CD4-positive, alpha-beta T cell (primary cell): ENCODE data around the gene INPP4A. TPM values are rescaled to one million over a fixed set of nuclear protein-coding genes. Genes with fewer than 3 reads are reported as not detected.
"Not testable (repeated sequence)": the region's sequence is repeated elsewhere in the genome, so short reads cannot be mapped to it uniquely, and the experiment has no call there.

Experiments
- ATAC-seq: fragments of 200-7000 bp; cut with Tn5 transposase; one replicate; pipeline ENCODE4 v1.10.0; 2022; ENCODE audit warnings: mild to moderate bottlenecking; ENCODE audit not compliant: poor library complexity
- CTCF ChIA-PET: fragments of 350-600 bp; sonication (Branson Sonifier 250); formaldehyde crosslinking; loops from one replicate; lab custom pipeline; 2021; ENCODE audit warnings: antibody characterized with exemption, inconsistent platforms; lab: Charles Lee
- POLR2A ChIA-PET: fragments of 350-600 bp; sonication (Branson Sonifier 250); formaldehyde crosslinking; loops from one replicate; lab custom pipeline; 2021; ENCODE audit warnings: antibody characterized with exemption, inconsistent platforms; lab: Charles Lee
- DNase-seq, 14 experiments: peaks; one replicate each; pipeline ENCODE4 v3.0.0-alpha.2; 2013 to 2020; ENCODE audit warnings: mixed read lengths in 2 of 14
- H3K27ac ChIP-seq, 2 donors: one replicate each; pipeline versions ENCODE4 v1.5.1 to v1.7.0; 2013; ENCODE audit warnings: low read length in 2 of 2, low read depth in 1 of 2, mild to moderate bottlenecking in 1 of 2
- H3K27me3 ChIP-seq, 2 experiments: 1 replicate in 1 of 2; 2 replicates in 1 of 2; pipeline versions ENCODE4 v1.6.1 to v1.7.0; 2013; ENCODE audit warnings: low read length in 2 of 2, control low read depth in 1 of 2, mild to moderate bottlenecking in 1 of 2, moderate library complexity in 1 of 2; ENCODE audit not compliant: insufficient read depth in 2 of 2, control insufficient read depth in 1 of 2
- H3K36me3 ChIP-seq: one replicate; pipeline ENCODE4 v1.6.1; 2013; ENCODE audit warnings: low read length, control low read depth; ENCODE audit not compliant: insufficient read depth
- H3K4me1 ChIP-seq: one replicate; pipeline ENCODE4 v1.6.1; 2013; ENCODE audit warnings: low read length, control low read depth; ENCODE audit not compliant: insufficient read depth
- H3K4me3 ChIP-seq: one replicate; pipeline ENCODE4 v1.5.1; 2013; ENCODE audit warnings: mild to moderate bottlenecking, low read length, moderate library complexity
- H3K9me3 ChIP-seq, 2 experiments: 1 replicate in 1 of 2; 2 replicates in 1 of 2; pipeline versions ENCODE4 v1.6.1 to v1.7.0; 2013; ENCODE audit warnings: low read length in 2 of 2, mild to moderate bottlenecking in 2 of 2, control low read depth in 1 of 2, moderate library complexity in 1 of 2; ENCODE audit not compliant: control insufficient read depth in 1 of 2, insufficient read depth in 1 of 2
- H3K27ac Mint-ChIP-seq: one replicate; pipeline ENCODE4 v1.8.0; 2020; ENCODE audit warnings: mixed read lengths
- H3K27me3 Mint-ChIP-seq: one replicate; pipeline ENCODE4 v1.8.0; 2021; ENCODE audit warnings: mixed read lengths
- H3K36me3 Mint-ChIP-seq: one replicate; pipeline ENCODE4 v1.8.0; 2021; ENCODE audit warnings: low read depth, mixed read lengths
- H3K4me1 Mint-ChIP-seq: one replicate; pipeline ENCODE4 v1.8.0; 2021; ENCODE audit warnings: low read depth, mixed read lengths
- H3K4me3 Mint-ChIP-seq: one replicate; pipeline ENCODE4 v1.8.0; 2020; ENCODE audit warnings: mild to moderate bottlenecking, mixed read lengths
- H3K9me3 Mint-ChIP-seq: one replicate; pipeline ENCODE4 v1.8.0; 2020; ENCODE audit warnings: mixed read lengths
- intact Hi-C, 2 experiments: fragments of 100-400 bp; cut with DNase I in 1 of 2; cut with micrococcal nuclease in 1 of 2; formaldehyde crosslinking; loops; one replicate each; pipeline versions ENCODE4 v1.15.1 to v1.9.0; 2023 to 2025; cut with DNase I, micrococcal nuclease
- total RNA-seq, 174 experiments: library from RNA in 2 of 174; stranded (reverse) in 2 of 174; gene quantifications; one replicate each; pipeline ENCODE4 v1.2.3 and lab custom pipeline; 2021 to 2026
- TF ChIP-seq, protein P1 (sequence below): fragments of 200-600 bp; IDR thresholded peaks from one replicate; pipeline ENCODE4 v1.8.0; 2022; ENCODE audit warnings: antibody characterized with exemption, mild to moderate bottlenecking

Gene INPP4A
- total RNA-seq, 2 experiments from 2014 or later: 86.4 to 89.2 TPM

DNA sequence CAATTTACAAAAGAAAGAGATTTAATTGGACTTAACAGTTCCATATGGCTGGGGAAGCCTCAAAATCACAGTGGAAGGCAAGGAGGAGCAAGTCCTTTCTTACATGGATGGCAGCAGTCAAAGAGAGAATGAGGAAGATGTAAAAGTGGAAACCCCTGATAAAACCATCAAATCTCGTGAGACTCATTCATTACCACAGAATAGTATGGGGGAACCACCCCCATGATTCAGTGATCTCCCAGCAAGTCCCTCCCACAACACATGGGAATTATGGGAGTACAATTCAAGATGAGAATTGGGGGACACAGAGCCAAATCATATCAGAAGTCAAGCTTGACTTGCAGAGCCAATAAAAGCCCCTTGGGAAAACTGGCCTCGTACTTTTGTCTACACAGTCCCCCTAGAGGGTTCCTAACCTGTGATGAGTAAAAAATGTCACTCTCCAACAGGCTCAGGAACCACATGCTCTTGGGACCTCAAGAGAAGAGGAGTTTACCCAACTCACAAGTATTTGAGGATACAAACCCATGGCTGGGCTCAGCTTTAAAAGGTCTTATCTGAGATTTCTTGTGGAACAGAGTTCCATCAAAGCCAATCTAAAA is 11.2 kb upstream of the INPP4A start:
- no peaks in the 10 kb centered on the region for H3K27me3 ChIP-seq
- DNase-seq (no peak), ATAC-seq (no peak)
- no peak overlapping the region for H3K4me3 Mint-ChIP-seq
- ChIA-PET POLR2A (no interaction called here), CTCF (interaction anchor here (1.5 kb wide), 1 partner anchor 55 kb away, joined by 5 read pairs; no protein-coding TSS in a partner anchor)
- no peak overlapping the region for H3K4me3 ChIP-seq
- peaks cover 6% of the 10 kb centered on the region for H3K9me3 Mint-ChIP-seq
- H3K4me1 ChIP-seq: no peaks in the 10 kb centered on the region
- no peaks in the 10 kb centered on the region for H3K36me3 ChIP-seq
- peaks cover under 1 to 5% of the 10 kb centered on the region in 2 experiments for H3K9me3 ChIP-seq
- intact Hi-C loops: no loop called here
- no peaks in the 10 kb centered on the region for H3K4me1 Mint-ChIP-seq
- no peaks in the 10 kb centered on the region for H3K36me3 Mint-ChIP-seq
- no peak overlapping the region for H3K27ac Mint-ChIP-seq
- no peak overlapping the region for H3K27ac ChIP-seq
- TF ChIP-seq, protein P1, sequence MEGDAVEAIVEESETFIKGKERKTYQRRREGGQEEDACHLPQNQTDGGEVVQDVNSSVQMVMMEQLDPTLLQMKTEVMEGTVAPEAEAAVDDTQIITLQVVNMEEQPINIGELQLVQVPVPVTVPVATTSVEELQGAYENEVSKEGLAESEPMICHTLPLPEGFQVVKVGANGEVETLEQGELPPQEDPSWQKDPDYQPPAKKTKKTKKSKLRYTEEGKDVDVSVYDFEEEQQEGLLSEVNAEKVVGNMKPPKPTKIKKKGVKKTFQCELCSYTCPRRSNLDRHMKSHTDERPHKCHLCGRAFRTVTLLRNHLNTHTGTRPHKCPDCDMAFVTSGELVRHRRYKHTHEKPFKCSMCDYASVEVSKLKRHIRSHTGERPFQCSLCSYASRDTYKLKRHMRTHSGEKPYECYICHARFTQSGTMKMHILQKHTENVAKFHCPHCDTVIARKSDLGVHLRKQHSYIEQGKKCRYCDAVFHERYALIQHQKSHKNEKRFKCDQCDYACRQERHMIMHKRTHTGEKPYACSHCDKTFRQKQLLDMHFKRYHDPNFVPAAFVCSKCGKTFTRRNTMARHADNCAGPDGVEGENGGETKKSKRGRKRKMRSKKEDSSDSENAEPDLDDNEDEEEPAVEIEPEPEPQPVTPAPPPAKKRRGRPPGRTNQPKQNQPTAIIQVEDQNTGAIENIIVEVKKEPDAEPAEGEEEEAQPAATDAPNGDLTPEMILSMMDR: no peak
- H3K27me3 Mint-ChIP-seq: no peaks in the 10 kb centered on the region

DNA sequence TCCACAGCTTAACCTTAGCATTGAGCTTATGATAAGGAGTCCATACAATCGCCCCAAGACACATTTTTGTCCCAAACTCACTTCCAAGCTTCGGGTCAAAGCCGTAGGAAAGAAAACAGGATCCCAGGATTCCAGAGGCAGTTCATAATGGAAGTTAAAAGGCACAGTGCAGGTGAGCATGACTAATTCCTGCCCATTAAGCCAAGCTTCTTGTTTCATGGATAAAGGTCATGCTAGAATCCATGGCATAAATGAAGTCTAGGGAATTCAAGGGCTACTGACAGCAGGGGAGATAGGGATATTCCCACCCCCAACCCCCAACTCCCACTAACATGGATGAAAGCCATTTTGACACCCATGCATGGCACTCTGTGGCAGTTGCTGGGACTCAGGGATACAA is 10.2 kb upstream of the INPP4A start:
- TF ChIP-seq, protein P1: no peak
- DNase-seq (no peak), ATAC-seq (no peak)
- H3K4me3 Mint-ChIP-seq: no peak overlapping the region
- H3K4me1 ChIP-seq: no peaks in the 10 kb centered on the region
- no peaks in the 10 kb centered on the region for H3K36me3 ChIP-seq
- no peaks in the 10 kb centered on the region for H3K27me3 ChIP-seq
- CTCF ChIA-PET: no interaction called here
- POLR2A ChIA-PET: no interaction called here
- H3K9me3 Mint-ChIP-seq: peaks cover 12% of the 10 kb centered on the region
- peaks cover 5 to 11% of the 10 kb centered on the region in 2 experiments for H3K9me3 ChIP-seq
- H3K27ac Mint-ChIP-seq: no peak overlapping the region
- H3K27me3 Mint-ChIP-seq: no peaks in the 10 kb centered on the region
- no peak overlapping the region for H3K4me3 ChIP-seq
- no peaks in the 10 kb centered on the region for H3K36me3 Mint-ChIP-seq
- intact Hi-C loops: no loop called here
- H3K4me1 Mint-ChIP-seq: no peaks in the 10 kb centered on the region
- H3K27ac ChIP-seq: no peak overlapping the region

DNA sequence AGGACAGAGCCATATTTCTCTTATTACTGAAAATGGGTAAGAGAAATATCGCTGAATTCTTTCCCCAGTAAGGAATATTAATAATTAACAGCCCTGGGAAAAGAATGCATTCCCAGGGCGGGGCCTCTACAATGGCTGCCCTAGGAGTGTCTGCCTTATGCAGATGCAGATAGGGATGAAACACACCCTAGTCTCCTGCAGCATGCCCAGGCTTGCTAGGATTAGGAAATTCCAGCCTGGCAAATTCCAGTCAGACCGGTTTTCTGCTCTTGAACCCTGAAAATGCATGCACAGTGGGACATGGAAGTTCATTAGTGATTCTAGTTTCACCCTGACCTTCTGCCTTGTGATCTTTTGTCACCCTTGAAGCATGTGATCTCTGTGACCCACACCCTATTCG is 9.0 kb upstream of the INPP4A start:
- intact Hi-C loops, CTCF ChIA-PET: not testable (repeated sequence)
- H3K9me3 Mint-ChIP-seq: peaks cover 12% of the 10 kb centered on the region

DNA sequence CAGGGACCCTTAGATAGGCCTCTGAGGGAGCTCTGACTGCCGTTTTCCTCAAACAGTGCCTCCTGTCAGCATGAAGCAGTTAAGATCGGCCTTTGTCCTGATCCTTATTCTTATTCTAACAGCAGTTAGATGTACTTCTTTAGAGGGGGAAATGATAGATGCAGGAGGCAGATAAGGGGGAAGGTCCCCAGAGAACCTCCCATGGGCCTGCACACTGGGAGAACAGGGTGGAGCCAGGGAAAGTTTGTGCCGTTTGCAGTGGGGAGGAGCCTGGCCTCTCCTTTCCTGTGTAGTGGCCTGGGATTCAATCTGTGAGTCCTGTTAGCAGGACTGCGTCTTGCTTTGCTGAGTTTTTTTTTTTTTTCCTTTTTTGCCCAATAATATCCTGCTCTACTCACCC is 7.9 kb upstream of the INPP4A start:
- no peak overlapping the region for H3K27ac ChIP-seq
- H3K36me3 Mint-ChIP-seq: no peaks in the 10 kb centered on the region
- H3K4me1 Mint-ChIP-seq: no peaks in the 10 kb centered on the region
- no peak for ATAC-seq
- H3K36me3 ChIP-seq: no peaks in the 10 kb centered on the region
- ChIA-PET CTCF (no interaction called here), POLR2A (no interaction called here)
- H3K4me3 ChIP-seq: no peak overlapping the region
- no peak overlapping the region for H3K27ac Mint-ChIP-seq
- H3K4me3 Mint-ChIP-seq: no peak overlapping the region
- H3K27me3 Mint-ChIP-seq: no peaks in the 10 kb centered on the region
- no peaks in the 10 kb centered on the region for H3K4me1 ChIP-seq
- no peak for DNase-seq
- peaks cover 12% of the 10 kb centered on the region for H3K9me3 Mint-ChIP-seq
- no peaks in the 10 kb centered on the region for H3K27me3 ChIP-seq
- H3K9me3 ChIP-seq: peaks cover 5 to 17% of the 10 kb centered on the region in 2 experiments
- intact Hi-C loops: no loop called here
- TF ChIP-seq, protein P1: no peak

More for the DNA sequence above, 9.0 kb upstream of the INPP4A start:
- POLR2A ChIA-PET, ATAC-seq, H3K27ac Mint-ChIP-seq, H3K4me1 ChIP-seq, H3K4me3 Mint-ChIP-seq, H3K4me1 Mint-ChIP-seq, H3K27me3 Mint-ChIP-seq, H3K36me3 Mint-ChIP-seq, H3K27ac ChIP-seq, DNase-seq, H3K27me3 ChIP-seq, H3K4me3 ChIP-seq, H3K36me3 ChIP-seq: not testable (repeated sequence)
- peaks cover 5 to 17% of the 10 kb centered on the region in 2 experiments for H3K9me3 ChIP-seq
